ENCODE data around the gene MYH11.

- TF ChIP-seq POLR2A (IDR thresholded peaks at IDR 0.05; ENCODE audit: low read depth, low read length) (no peak), POLR2AphosphoS5 (IDR thresholded peaks at IDR 0.05; ENCODE audit: low read depth, low read length) (no peak)
These were observed 185.2 kb downstream of the MYH11 start for GRCh38 chr16:15671530-15672117.

Data from GM12891 (cell line).